ENCODE results near the gene EMID1. TPM values are rescaled to one million over a fixed set of nuclear protein-coding genes. Genes with fewer than 3 reads are reported as not detected.
"Not testable (repeated sequence)": the region's sequence is repeated elsewhere in the genome, so short reads cannot be mapped to it uniquely, and the experiment has no call there.

The EMID1 gene
- polyA plus RNA-seq, 3 donors: 94.3 to 111 (median 101) TPM

DNA sequence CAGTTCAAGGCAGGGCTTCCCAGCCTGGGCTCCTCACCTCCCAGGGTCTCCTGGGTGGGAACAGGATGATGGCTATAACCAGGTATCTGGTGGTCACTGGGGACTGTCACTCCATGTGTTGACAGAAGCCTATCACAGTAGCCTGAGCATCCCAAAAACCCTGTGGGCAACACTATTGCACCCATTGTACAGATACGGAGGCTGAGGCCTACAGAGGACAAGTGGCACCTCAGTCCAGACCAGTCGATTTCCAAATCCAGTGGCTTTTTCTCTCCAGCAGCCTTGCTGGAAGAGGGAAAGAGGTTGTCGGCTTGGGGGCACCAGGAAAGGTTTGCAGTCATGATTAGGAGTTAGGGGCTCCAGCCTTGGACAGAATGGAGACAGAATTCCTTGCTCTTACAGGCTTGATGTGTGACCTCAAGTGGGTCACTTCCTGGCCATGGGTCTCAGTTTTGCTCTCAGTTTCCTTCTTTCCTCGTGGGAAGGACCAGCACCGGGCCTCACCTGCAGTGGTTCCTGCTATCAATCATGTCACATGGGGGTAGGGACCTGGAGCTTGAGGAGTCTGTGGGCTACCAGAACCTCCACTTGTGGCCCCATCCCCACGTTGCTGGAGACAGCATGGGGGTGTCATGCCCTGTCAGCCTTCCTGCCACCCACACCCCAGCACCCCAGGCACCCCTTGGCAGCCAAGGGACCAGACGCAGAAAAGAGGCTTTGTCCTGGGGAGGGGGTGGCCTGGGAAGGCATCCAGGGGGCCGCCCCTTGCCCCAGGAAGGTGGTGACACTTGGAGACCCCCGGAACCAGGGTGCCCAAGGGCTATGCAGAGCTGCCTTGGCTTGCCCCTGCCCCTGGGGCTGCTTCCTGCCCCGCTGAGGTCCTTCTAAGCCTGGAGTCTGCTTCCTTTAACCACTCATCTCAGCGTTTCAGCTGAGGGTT is 2.1 kb downstream of the EMID1 start:
- no peak for DNase-seq

DNA sequence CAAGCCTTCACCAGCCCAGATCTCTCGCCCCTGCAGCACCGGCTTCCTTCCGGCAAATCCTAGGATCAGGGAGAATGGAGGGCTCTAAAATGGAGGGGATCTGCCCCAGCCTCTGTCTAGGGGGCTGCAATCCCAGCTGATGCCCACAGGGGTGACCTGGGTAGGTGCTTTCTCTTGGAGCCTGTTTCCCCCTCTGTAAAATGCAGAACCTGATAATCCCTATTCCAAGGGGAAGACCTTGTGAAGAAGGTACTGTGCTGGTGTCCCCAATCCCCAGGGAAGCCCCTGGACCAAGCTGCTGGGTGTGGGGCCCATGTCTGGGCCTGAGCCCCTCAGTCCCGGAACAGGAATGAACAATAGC is 2.8 kb downstream of the EMID1 start:
- DNase-seq: no peak

GRCh38 chr22:29208879-29209623 is 3.4 kb downstream of the EMID1 start:
- DNase-seq: peak; percentile 82

DNA sequence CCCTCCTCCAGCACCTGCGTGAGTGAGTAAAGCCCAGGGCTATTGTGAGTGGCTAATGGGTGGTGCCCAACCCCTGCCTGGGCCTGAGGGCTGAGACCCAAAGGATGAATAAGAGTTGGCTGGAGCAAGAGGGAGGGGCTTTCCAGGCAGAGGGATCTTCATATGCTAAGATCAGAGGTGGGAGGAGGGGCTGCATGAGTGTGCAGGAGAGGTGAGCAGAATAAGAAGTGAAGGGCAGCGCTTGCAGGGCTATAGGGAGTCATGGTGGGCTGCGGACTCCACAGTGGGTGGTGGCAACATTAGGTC is 3.9 kb downstream of the EMID1 start:
- DNase-seq: no peak

DNA sequence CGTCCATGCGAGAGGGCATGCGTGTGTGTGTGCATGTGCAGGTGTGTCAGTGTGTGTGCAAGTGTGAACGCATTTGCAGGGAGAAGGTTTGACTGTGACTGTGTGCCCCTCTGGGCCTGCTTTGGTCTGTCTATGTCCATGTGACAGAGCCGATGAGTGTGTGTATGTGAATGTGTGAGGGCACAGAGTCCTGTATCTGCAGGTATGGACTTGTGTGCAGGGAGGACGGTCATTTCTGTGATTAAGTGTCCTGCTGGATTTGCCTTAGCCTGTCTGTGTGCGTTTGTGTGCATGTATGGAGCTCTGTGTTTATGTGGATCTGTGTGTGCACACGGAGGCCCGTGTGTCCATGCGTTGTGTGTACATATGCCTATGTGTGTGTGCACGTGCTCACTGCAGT is 5.4 kb downstream of the EMID1 start:
- DNase-seq: no peak

DNA sequence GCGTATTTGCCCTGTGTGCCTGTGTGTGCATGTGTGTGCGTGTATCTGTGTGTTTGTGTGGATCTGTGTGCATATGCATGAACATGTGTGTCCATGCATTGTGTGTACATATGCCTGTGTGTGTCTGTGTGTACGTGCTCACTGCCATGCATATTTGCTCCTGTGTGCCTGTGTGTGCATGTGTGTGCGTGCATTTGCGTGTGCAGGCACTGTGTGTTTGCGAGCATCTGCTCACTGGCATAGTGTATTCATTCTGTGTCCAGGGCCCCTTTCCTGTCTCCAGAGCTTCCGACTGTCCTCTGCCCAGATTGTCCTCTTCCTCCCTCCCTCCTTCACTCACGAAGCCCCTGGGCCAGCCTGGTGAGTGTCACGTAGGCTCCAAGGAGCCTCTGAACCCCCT is 5.8 kb downstream of the EMID1 start:
- DNase-seq: no peak

DNA sequence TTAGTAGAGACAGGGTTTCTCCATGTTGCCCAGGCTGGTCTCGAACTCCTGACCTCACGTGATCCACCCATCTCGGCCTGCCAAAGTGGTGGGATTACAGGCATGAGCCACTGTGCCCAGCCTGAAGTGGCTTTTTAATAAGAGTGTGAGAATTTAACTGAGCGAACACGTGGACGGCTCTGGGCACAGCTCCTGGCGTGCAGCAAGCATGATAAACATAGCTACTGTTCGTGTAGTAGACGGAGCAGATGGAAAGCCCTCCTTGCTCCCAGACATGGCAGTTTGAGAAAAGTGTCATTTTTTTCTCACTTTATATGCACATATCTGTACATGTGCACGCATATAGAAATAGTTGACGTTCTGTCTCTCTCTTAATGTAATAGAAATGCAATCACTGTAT is 7.0 kb downstream of the EMID1 start:
- DNase-seq: no peak

DNA sequence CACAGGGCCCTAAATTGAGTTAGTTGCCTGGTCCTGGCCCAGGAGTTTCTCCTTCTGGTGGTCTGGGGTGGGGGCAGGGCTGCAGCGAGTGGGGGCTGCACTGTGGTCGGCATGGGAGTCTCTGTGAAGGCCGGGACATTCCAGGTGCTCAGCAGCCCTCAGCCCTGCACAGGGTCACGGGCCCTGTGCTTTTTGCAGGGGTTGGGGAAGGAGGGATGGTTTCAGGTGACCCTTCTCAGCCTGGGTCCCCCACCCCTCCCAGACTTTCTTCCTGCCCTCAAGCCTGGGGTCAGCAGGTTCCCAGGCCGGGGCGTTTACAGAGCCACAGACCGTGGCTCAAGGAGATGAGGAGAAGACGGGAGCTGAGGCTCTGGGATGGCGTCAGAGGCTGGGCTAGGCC is 7.8 kb downstream of the EMID1 start:
- DNase-seq: peak; percentile 72

- DNase-seq: no peak
Measured at GRCh38 chr22:29214232-29214631, 8.5 kb downstream of the EMID1 start.

- DNase-seq: no peak
Measured at GRCh38 chr22:29215012-29215860, 9.5 kb downstream of the EMID1 start.

DNA sequence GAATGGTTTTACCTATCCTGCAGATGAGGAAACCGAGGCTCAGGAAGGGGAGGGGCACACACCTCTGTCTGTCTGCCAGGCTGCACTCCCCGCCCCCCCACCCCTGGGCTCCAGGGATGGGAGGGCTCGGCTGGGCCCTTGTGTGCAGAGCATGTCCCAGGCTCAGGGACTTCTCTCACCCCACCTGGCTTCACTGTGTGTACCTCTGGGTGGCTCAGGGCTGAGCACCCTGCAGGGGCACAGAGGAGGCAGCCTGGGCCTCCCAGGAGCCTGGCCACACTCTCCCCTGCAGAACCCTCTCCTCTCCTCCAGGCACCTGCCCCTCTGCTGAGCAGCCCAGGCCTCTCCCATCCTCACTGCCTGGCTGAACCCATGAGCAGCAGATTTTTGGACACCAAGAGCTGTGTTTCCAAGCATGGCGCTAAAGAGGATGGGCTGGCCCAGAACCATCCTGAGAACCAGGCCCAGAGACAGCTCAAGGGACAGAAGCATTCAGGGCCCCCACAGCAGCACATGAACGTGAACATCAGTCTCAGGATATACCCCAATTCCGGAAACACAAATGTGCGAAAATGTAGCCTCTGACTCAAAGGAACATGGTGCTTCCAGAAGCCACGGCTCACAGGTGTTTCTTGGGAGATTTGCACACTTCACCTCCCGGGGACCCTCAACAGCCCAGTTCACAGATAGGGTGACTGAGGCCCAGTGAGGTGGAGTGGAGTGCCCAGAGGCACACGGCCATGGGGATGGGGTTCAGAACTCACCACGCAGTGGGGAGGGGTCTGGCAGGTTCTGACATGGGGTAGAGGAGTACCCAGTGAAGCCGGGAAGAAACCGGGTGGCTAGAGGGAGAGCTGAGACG is 10.5 kb downstream of the EMID1 start:
- DNase-seq: no peak

GRCh38 chr22:29216873-29217666 is 11.4 kb downstream of the EMID1 start:
- no peak for DNase-seq

GRCh38 chr22:29217827-29218757 is 12.4 kb downstream of the EMID1 start:
- no peak for DNase-seq

GRCh38 chr22:29218758-29219408 is 13.2 kb downstream of the EMID1 start:
- no peak for DNase-seq

GRCh38 chr22:29219409-29219782 is 13.7 kb downstream of the EMID1 start:
- not testable (repeated sequence) for DNase-seq

DNA sequence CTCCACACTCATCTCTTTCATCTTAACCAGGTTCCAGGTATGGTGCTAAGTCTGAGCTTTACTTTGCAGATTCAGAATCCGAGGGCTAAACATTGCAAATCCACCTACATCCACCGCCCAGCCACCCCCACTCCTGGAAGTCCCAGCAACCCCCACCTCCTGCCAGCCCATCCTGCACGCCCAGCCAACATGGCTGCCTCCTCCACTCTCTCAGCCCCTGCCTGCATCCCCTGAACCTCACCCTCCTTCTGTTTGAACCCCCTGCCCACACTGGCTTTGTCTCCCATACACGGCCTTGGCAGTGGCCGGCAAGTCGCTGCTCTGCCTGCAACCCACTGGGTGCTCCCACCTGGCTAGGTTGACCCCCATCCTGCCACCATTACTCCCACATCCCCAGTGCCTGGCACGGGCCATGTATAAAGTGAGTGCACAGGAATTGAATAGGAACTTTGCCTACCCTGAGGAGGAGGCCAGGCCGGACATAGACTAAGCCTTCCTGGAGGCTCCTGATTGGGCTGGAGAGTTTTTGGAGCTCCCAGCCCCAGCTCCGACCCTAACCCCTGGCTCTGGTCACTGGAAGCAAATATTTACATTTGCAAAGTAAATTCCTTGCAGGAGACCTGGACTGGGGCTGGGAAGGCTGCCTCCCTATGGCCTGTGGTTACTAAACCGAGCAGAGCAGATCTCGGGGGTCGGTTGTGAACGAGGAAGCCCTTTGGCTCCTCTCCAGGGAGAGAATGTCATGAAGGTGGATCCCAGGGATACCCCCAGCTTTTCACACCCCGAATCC is 14.4 kb downstream of the EMID1 start:
- no peak for DNase-seq

DNA sequence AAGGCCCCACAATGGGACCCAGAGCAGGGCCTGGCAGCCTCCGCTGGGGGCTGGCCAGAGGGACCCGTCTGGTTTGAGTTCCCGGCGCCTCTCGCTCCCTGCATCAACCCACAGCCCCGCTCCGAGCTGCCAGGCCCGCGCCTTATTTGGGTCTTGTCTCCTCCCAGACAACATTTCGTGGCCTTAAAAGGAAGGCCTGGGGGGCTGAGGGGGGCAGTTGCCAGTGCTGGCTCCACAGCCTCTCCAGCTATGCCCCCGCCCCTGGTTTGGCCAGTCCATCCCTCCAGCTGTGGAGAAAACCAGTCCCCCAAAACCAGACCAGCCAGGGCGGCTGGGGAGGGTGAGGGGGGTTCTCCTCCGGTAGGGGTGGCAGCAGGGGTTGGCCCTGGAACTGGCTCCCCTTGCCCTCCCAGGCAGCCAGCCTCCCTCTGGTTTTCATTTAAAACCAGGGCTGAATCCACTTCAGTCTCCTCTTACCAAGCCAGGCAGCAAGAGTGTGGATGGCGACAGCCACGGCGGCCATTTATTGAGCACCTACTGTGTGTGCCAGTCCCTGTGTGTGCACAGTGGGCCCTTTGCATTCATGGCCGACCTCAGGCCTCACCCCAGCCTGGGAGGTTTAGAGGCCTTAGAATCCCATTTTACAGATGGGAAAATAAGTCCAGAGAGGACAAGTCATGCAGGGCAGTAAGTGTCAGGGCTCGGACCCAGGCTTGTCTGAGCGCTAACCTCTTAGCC is 18.6 kb downstream of the EMID1 start:
- no peak for DNase-seq

Data from renal pelvis (tissue), 4 donors.